GM21786 (cell line): ENCODE measurements around the gene TUBGCP6.

Experiments used
- ATAC-seq: cut with Tn5 transposase; IDR thresholded peaks from one replicate; pipeline ENCODE4 v1.9.1; 2021; ENCODE audit not compliant: unreplicated experiment

The TUBGCP6 gene

DNA sequence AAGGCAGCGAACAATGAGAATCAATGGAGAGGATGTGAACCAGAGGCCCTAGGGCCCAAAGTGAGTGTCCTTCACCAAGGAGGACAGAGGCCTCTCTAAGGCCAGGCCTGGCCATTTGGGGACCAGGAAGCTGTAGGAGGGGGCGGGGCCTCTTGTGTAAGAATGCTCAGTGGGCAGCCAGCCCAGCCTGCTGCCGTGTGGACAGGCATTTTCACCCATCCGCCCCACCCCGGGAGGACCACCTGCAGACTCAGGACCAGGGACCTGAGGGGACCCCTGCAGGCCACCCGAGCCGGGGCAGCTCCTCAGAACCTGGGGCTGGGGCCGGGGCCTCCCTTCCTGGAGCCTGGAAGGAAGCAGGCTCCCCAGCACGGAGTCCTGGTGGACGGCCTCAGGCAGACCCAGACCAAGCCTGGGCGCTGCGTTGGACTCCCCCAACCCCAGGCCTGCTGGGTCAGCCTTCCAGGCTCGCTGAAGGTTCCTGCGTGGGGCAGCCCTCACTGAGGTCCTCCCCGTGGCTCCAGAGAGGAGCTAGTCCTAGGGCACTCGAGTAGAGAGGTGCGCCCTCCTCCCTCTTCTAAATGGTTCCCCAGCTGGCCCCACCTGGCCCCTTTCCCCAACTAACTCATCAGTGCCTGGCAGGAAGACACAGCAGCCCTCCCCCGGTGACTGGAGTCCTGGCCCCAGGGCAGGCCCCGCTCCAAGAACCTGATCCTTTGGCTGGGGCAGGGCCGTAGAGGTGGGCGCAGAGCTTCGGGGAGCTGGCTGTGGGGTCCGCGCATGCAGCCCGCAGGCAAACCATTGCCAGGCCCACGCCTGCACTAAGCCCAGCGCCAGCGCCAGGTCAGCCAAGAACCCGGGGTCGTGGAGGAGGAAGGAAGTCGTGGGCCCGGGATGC lies 60.6 kb downstream of the TUBGCP6 start:
- no peak for ATAC-seq

DNA sequence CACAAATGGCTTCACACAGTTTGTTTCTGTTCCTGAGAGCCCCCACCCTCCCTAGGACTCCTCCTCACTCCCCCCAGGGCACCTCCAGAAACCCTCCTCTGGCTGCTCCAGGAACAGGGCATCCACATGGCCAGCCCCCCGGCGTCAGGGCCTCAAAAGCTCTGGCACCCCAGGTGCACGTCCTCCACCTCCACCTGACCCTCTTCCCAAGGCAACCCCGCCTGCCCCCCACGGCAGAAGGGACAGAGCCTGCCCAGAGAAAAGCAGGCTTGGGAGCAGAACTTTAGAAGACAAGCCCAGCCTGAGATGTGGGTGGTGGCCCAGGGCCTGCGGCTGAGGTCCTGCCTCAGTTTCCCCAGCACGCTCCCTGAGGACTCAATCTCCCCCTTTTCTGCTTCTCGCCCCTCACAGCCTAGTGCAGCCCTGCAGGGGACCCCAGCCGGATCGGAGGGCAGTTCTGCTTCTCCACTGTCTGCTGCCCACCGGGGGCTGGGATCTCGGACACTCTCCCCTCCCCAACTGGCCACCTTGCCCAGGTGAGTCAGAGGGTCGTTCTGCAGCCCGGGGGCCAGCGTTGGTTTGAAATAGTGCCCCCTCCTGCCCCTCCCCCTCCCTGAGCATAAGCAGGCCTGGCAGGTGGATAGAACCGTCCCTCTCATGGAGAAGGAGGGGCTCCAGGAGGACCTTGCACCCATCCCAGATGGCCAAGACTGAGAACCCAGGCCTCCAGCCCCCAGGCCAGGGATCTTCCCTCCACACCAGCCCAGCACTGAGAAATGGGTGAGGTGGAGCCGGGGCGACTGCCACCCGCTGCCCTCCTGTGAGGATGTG lies 61.5 kb downstream of the TUBGCP6 start:
- no peak for ATAC-seq

DNA sequence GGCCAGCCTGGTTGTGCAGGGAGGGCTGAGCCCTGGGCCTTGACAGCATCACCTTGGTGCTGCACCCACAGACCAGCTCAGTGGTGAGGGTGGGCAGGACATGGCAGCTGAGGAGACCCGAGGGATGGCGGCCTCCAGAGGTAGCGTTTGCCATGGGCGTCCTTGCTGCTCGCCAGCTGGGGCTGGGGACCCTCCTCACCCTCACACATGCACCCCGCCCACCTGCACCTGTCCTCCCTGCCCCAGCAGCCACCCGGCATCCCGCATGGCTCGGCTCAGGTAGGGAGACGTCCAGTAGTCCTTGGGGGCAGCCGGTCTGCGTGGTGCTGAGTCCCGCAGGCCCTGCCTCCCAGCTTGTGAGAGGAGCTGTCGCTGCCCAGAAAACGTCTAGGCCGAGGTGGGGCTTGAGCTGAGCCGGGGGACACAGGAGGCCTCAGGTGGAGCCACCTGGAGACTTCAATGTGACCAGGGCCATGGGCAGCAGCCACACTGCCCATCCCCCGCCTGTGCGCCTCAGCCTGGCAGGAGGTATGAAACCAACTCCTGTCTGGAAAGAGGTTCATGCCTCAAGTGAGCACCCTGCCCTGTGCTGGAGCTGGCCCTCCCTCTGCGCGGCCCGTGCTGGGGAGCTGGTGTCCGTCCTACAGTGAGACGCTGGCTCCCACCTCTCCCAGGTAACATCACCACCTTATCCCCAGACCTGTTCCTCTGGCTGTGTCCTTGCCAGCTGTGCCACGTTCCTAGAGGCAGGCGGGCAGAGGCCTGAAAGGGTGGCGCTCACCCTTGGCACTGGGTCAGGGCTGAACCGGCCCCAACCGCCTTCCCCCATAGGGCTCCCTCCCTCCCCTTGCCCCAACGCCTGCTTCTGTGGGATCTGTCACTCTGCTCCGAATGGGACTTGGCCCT lies 62.4 kb downstream of the TUBGCP6 start:
- no peak for ATAC-seq

DNA sequence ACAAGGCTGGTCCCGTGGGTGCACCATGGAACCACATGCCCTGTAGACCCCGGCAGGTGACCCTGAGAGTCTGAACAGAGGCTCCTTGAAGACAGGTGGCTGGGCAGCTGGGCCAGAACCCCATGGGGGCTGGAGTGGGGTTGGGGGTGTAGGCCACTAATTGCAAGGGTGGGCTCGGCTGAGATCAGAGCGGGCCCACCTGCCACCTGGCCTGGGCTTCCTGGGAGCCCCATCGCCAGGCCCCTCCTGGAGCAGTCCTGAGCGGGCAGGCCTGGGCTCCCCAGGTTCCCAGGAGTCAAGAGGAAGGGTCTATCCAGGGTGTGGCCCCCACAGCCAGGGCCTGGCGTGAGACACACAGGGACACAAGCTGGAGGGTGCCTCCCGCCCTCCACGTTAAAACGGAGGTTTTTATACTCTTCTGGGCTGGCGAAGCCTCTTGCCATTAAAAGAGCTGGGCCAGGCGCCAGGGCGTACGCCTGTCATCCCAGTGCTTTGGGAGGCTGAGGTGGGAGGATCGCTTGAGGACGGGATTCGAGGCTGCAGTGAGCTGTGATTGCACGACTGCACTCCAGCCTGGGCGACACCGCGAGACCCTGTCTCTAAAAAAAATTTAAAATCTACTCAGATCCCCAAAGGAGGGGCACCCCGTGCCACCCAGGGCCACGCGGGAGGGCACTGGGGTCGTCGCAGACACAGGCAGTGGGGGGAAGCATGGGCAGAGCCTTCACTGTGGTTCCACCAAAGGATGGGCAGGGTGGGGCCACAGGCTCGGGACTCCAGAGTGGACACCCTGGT lies 63.9 kb downstream of the TUBGCP6 start:
- ATAC-seq, result no peak

DNA sequence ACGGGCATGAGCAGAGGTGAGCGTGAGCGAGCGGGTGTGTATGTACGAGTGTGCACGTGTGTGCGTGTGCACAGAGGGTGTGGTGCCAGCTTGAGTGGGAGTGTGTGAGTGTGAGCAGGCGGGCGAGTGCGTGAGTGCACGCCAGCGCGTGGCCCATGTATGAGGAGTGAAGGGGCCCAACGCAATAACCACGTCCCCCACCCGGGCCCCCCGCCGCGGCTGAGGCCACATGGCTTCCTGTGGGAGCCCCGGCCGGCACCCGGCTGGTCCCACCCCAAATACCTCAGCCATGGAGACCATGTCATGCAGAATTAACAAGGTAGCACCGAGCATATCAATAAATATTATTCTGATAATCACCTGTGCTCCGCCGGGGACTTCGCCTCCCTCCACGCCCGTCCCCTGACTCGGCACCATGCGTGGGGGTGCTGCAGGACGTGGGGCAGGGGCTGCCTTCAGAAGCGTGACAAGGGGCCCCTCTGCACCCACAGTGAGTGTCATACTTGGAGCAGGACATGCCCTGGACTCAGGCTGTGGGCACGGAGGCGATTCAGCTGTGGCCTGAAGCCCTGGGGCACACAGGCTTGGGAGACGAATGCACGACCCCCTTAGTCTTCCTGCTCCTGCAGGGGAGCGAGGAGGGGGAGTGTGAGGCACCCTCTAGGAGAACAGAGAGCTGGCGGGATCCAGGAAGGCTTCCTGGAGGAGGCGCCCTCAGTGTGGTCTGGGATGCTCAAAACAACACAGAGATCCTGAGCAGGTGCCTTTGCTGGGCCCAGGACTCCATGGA lies 64.7 kb downstream of the TUBGCP6 start:
- no peak for ATAC-seq

DNA sequence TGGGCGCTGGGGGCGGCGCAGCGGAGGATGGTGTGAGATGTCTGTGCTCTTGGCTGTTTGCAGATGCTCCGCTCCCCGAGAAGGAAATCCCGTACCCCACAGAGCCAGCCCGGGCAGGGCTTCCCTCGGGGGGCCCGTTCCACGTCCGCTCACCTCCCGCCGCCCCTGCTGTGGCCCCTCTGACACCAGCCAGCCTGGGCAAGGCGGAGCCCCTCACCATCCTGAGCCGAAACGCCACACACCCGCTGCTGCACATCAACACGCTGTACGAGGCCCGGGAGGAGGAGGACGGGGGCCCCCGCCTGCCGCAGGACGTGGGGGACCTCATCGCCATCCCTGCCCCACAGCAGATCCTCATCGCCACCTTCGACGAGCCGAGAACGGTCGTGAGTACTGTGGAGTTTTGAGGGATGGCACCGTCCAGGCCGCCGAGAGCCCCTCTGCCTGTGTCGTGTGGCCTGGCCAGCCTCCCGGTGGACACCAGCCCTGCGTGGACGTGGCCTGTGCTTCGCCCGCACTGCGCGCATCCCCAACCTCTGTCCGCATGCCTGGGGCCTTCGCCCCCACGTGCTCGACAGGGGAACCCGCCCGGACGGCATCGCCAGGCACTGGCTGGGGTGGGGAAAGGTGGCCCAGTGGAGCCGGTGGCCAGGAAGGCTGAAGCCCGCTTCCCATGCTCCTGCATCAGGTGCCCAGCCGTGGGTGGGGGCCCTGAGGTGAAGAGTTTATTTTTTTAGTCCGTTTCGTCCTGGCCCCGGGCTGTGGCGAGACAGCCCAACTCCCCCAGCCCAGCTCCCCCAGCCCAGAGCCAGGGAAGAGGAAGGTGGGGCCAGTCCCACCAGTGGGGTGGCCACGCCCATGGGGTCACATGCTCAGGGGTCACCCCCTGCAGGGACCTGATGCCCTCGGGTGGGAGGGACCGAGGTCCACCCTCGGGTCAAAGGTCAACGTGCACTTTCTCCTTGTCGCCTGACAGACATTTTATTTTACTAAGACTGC lies 65.7 kb downstream of the TUBGCP6 start:
- no peak for ATAC-seq

DNA sequence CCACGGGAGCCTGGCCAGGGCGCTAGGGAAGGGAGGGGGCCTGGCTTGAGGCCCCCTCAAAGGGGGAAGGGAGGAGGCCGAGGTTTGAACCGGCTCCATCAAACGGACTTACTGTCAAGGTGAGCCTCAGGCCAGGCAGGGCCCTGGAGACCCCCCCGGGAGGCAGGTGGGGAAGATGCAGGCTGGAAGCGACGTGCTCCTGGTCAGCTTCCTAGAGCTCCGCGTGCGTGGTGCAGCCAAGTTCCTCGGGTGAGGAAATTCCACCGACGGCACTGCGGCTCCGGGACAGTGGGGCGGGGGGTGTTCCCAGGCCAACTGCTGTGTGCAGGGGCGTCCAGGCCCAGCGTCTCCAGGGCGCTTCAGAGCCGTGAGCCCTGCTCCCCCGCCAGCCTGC lies 66.4 kb downstream of the TUBGCP6 start:
- no peak for ATAC-seq

DNA sequence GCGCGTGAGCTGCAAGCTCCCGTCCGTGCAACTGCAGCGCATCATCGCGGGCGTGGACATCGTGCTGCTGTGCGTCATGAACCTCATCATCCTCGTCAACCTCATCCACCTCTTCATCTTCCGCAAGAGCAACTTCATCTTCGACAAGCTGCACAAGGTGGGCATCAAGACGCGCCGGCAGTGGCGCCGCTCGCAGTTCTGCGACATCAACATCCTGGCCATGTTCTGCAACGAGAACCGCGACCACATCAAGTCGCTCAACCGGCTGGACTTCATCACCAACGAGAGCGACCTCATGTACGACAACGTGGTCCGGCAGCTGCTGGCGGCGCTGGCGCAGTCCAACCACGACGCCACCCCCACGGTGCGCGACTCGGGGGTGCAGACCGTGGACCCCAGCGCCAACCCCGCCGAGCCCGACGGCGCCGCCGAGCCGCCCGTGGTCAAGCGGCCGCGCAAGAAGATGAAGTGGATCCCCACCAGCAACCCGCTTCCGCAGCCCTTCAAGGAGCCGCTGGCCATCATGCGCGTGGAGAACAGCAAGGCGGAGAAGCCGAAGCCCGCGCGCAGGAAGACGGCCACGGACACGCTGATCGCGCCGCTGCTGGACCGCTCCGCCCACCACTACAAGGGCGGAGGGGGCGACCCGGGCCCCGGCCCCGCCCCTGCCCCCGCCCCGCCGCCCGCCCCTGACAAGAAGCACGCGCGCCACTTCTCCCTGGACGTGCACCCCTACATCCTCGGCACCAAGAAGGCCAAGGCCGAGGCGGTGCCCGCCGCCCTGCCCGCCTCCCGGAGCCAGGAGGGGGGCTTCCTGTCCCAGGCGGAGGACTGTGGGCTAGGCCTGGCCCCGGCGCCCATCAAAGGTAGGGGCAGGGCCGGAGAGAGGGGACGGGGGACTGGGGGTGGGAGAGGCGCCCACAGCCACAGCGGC lies 67.0 kb downstream of the TUBGCP6 start:
- ATAC-seq, result no peak

DNA sequence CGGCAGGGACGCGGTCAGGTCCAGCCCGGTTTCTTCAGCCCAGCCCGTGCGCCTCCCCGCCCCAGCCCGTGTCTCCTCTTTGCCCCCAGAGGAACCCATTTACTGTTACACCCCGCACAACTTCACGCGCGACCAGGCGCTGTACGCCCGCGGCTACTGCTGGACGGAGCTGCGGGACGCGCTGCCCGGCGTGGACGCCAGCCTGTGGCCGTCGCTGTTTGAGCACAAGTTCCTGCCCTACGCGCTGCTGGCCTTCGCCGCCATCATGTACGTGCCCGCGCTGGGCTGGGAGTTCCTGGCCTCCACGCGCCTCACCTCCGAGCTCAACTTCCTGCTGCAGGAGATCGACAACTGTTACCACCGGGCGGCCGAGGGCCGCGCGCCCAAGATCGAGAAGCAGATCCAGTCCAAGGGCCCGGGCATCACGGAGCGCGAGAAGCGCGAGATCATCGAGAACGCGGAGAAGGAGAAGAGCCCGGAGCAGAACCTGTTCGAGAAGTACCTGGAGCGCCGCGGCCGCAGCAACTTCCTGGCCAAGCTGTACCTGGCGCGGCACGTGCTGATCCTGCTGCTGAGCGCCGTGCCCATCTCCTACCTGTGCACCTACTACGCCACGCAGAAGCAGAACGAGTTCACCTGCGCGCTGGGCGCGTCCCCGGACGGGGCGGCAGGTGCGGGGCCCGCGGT lies 67.8 kb downstream of the TUBGCP6 start:
- ATAC-seq, result no peak

DNA sequence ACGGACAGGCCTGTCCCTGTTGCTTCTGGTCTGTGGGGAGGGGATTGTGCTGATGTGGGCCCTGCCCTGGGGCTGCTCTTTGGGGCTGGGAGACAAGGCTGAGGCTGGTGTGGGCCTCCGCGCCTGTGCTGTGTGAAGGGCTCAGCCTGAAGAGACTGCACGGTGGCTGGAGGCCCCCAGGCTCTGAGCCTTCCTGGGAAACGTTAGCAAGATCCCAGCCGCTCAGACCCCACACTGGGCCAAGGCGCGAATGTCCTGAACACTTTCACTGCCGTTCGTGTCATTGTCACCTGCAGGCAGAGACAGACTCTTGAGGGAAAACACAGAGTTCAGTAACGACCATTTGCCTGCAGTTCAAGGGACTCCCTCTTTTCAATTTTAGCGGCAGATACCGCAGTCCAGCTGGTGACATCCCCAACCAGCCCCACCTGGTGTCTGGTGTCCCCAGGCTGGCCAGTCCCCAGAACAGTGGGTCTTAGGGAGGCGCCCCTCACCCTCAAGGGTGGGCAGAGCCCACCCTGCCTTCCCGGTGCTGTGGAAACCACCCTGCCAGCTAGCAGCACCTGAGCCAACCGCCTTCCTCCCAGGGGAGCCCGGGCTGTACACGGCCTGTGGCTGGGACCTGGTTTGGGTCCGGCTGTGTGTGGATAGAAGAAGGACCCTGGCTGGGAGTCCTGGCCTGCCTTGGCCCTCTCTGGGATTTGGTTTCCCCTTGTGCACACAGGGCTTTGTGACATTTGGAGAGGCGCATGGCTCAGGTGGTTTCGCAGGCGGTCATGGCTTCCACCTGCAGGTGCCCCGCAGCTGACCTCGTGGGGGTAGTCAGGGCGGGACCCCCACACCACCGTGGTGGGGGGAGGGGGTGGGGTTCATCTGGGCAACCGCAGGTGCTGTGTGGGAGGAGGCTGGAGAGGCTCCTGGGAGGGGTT lies 68.6 kb downstream of the TUBGCP6 start:
- no peak for ATAC-seq

DNA sequence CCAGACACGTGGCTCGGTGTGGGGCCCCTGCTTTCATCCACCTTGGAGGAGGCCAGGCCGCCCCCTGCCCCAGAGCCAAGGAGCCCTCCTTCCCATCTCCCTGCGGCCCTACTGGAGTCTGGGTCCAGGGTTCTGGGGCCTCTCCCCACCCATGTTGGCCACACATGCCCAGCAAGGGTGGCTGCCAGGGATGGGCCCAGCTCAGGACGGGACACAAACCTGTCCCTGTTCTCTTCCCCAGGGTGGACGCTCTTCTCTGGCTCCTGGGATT lies 69.7 kb downstream of the TUBGCP6 start:
- no peak for ATAC-seq

DNA sequence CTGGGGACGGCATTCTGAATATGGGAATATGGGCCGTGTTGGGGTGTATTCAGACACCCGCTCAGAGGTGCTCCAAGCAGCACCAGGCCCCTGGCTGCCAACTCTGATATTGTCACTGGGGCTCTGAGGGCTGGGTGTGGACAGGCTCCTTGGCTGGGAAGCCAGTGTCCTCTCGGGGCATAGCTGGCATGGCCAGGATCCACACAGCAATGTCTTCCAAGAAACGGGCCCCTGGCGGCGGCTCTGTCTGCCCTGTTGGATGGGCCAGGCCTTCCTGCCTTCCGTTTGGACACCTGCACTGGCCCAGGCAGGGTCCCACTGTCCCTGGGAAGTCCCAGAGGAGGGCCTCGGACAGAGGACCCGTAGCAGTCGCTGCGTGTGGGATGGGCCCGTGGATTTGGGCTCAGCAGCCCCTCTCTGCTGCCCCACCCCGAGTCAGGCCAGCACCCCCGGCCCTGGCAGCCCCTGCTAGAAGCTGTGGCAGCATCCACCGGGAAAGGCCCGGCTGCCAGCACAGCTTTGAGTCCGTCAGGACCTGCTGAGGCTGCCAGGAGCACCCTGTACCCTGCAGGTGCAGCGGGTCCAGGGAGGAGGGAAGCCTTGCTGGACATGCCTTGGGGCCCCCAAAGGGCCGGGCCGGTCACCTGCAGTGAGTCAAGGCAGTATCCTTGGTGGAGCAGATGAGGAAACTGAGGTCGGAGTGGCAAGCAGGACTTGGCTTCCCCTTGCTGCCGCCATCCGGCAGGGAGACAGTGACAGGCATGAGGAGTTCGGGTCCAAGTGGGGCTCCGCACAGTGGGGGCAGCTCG lies 70.2 kb downstream of the TUBGCP6 start:
- no peak for ATAC-seq

DNA sequence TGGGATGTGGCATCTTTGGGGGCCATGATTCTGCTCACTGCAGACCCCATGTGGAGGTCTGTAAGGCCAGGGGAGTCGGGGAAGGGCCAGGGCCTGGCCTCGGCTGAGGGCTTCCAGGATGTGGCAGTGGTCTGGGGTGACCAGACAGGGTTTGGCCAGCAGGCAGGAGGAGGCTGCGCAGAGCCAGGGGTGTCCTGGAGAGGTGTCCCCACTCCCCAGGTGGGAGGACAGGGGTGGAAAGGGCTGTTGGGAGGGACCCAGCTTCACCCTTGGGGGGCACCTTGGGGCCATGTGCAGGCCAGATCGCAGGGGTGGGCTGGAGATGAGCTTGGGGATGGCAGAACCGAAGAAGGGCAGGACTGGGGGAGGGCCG lies 70.9 kb downstream of the TUBGCP6 start:
- no peak for ATAC-seq

DNA sequence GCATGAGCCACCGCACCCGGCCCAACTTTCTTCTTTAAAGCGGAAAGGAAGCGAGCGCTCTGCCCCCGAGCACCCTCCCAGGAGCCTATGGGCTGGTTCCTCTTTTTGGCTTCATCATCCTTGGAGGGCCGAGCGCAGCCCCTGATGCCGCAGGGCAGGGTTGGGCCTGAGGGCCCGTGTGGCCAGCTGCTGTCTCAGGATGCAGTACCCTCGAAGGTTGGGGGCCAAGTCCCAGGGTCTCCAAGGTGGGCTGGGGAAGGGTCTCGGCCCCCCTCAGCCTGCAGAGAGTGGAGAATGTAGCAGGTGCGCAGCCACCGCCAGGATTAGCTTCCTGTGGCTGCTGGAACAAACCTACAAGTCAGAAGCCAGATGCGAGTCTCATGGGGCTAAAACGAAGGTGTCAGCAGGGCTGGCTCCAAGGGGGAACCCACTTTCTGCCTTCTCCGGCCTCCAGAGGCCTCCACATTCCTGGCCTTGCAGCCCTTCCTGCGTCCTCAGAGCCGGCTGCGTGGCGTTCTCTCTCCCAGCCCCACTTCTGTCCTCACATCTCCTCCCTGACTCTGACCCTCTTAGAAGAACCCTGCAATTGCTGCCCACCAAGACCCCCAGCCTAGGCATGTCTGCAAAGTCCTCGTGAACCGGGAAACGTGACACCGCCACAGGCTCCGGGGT lies 71.4 kb downstream of the TUBGCP6 start:
- no peak for ATAC-seq
